ENCODE results near the gene CORT.

The CORT gene

DNA sequence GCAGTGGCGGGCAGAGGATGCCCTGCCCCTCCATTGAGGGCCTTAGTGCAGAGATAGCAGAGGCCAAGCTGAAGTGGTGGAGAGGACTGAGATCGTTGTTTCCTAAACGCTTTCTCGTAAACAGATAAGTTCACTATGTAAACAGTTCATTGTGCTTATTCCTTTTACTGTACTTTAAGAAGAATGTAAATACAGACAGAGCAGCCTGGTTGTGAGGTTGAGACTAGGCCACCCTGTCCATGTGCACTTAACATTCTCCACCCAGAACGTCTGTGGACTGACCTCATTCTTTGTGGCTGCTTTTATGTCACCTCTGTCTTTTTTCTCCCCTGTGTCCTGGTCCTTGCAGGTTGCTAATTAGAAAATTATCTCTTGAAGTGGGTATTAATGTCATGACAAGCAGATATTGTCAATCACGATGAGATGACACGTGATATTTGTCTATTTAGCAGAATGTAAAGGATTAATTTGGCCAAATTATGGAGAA lies 11.1 kb upstream of the CORT start:
- in situ Hi-C loops (cut with MboI; ENCODE audit: low sequenced_read_pairs, unreplicated experiment): loop anchor here (10.0 kb wide), 1 partner anchor 46 kb away; no protein-coding TSS in a partner anchor
- no peak for DNase-seq (ENCODE audit: low spot score)
- TF ChIP-seq, protein P1, sequence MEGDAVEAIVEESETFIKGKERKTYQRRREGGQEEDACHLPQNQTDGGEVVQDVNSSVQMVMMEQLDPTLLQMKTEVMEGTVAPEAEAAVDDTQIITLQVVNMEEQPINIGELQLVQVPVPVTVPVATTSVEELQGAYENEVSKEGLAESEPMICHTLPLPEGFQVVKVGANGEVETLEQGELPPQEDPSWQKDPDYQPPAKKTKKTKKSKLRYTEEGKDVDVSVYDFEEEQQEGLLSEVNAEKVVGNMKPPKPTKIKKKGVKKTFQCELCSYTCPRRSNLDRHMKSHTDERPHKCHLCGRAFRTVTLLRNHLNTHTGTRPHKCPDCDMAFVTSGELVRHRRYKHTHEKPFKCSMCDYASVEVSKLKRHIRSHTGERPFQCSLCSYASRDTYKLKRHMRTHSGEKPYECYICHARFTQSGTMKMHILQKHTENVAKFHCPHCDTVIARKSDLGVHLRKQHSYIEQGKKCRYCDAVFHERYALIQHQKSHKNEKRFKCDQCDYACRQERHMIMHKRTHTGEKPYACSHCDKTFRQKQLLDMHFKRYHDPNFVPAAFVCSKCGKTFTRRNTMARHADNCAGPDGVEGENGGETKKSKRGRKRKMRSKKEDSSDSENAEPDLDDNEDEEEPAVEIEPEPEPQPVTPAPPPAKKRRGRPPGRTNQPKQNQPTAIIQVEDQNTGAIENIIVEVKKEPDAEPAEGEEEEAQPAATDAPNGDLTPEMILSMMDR (IDR thresholded peaks at IDR 0.05; ENCODE audit: borderline replicate concordance, control extremely low read depth, extremely low read depth, insufficient read depth, missing control alignments): no peak

DNA sequence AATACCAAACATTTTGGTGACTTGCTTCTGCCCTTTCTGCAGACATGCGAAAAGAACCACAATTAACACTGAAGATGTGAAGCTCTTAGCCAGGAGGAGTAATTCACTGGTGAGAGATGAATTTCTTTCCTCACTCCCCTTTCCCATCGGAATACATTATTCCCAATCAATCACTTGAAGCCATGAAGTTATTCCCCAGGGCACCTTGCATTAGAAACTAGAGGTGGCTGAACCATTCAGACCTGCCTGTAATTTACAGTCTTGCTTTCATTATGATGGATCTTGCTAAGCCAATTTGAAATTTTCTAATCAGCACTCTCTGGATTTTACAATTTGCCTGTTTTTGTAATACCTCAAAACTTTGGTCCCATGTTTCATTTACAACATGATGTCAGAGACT lies 9.5 kb upstream of the CORT start:
- in situ Hi-C loops (cut with MboI; ENCODE audit: low sequenced_read_pairs, unreplicated experiment): no loop called here
- TF ChIP-seq, protein P1 (IDR thresholded peaks at IDR 0.05; ENCODE audit: borderline replicate concordance, control extremely low read depth, extremely low read depth, insufficient read depth, missing control alignments): no peak
- no peak for DNase-seq (ENCODE audit: low spot score)

DNA sequence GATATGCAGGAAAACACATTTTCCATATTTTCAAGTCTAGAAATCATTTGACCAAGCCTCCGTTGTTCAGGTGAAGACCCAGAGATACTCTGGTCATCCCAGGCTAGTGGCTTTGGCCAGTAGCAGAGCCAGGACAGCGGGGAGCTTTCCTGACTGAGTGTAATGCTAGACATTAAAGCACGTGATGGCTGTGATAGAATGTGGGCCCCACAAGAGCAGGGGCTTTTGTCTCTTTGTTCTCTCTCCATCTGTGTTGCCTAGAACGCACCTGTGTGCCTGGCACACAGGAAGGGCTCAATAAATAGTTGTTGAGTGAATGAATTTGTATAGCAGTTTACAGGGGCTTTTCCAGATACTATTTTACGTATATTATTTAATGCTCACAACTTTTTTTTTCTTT lies 9.0 kb upstream of the CORT start:
- DNase-seq (ENCODE audit: low spot score): no peak
- TF ChIP-seq, protein P1 (IDR thresholded peaks at IDR 0.05; ENCODE audit: borderline replicate concordance, control extremely low read depth, extremely low read depth, insufficient read depth, missing control alignments): no peak
- in situ Hi-C loops (cut with MboI; ENCODE audit: low sequenced_read_pairs, unreplicated experiment): no loop called here

DNA sequence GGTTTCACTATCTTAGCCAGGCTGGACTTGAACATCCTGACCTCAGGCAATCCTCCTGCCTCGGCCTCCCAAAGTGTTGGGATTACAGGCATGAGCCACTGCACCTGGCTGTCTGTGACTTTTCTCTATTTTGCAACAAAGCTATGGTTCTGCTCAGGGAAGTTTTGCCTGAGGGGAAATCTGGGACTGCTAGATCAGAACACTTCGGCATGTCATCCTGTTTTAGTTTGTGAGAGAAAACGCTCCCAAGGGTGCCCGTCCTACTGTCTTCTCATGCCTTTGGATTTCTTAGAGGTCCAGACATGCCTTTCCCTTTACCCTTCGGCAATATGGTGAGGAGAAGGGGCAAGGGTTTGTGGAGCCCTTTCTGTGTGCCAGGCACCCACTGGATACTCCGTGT lies 5.6 kb upstream of the CORT start:
- no peak for DNase-seq (ENCODE audit: low spot score)
- in situ Hi-C loops (cut with MboI; ENCODE audit: low sequenced_read_pairs, unreplicated experiment): no loop called here
- TF ChIP-seq, protein P1 (IDR thresholded peaks at IDR 0.05; ENCODE audit: borderline replicate concordance, control extremely low read depth, extremely low read depth, insufficient read depth, missing control alignments): no peak

- in situ Hi-C loops (cut with MboI; ENCODE audit: low sequenced_read_pairs, unreplicated experiment): no loop called here
- no peak for DNase-seq (ENCODE audit: low spot score)
- TF ChIP-seq, protein P1 (IDR thresholded peaks at IDR 0.05; ENCODE audit: borderline replicate concordance, control extremely low read depth, extremely low read depth, insufficient read depth, missing control alignments): no peak
Observed at GRCh38 chr1:10444795-10445397, 4.9 kb upstream of the CORT start.

- in situ Hi-C loops (cut with MboI; ENCODE audit: low sequenced_read_pairs, unreplicated experiment): no loop called here
Observed at GRCh38 chr1:10446790-10447422, 2.9 kb upstream of the CORT start.

More at GRCh38 chr1:10446790-10447422, 2.9 kb upstream of the CORT start:
- TF ChIP-seq, protein P1 (IDR thresholded peaks at IDR 0.05; ENCODE audit: borderline replicate concordance, control extremely low read depth, extremely low read depth, insufficient read depth, missing control alignments): no peak
- no peak for DNase-seq (ENCODE audit: low spot score)
